22Rv1 (cell line): Measurements from ENCODE around the gene MRPS7.

ENCODE experiments used
- H3K27ac ChIP-seq: fragments of 450-650 bp; 2 replicates; pipeline ENCODE4 v1.5.1; 2017
- ZFX ChIP-seq: fragments of 450-650 bp; IDR thresholded peaks from 2 replicates; pipeline ENCODE4 v1.6.1; 2017; ENCODE audit warnings: antibody characterized with exemption, borderline replicate concordance
- TF ChIP-seq, protein P1 (sequence below): fragments of 450-650 bp; IDR thresholded peaks from 2 replicates; pipeline ENCODE4 v1.5.1; 2017; ENCODE audit warnings: mild to moderate bottlenecking

The MRPS7 gene

DNA sequence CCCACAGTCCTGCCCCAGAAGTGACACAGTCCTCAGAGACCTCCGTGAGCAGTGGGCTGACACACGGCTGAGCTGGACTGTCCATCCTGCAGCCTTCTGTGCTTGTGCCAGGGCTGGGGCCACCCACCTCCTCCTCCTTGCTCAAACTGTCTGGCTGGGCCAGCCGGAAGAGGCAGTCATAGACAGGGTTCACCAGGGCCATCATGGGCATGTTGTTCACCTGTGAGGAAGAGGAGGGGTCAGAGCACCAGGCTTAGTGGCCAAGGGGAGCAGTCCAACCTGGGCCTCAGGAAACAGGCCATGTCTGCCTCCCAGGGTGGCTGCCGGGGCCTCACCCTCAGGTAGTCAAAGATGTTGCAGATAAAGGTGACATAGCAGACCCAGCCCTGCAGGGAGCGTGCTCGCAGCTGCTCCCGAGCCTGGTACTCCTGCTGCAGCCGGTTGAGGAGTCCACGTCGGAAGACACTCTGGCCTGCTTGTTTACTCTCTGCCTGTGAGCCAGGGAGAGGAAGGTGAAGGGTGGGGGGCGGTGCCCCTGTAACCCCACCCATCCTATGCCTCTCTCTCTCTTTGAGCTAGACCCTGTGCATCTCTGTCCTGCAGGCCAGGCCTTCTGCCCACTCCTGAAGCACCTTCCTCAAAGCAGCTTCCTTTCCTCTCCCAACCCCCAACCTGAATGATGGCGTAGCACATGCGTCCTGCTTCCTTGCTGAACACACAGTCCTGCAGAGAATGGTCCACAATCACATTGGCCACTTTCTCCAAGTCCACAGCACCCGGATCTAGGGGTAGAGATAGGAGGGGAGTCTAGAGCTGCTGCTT, 5.9 kb downstream of the MRPS7 start:
- TF ChIP-seq, protein P1, sequence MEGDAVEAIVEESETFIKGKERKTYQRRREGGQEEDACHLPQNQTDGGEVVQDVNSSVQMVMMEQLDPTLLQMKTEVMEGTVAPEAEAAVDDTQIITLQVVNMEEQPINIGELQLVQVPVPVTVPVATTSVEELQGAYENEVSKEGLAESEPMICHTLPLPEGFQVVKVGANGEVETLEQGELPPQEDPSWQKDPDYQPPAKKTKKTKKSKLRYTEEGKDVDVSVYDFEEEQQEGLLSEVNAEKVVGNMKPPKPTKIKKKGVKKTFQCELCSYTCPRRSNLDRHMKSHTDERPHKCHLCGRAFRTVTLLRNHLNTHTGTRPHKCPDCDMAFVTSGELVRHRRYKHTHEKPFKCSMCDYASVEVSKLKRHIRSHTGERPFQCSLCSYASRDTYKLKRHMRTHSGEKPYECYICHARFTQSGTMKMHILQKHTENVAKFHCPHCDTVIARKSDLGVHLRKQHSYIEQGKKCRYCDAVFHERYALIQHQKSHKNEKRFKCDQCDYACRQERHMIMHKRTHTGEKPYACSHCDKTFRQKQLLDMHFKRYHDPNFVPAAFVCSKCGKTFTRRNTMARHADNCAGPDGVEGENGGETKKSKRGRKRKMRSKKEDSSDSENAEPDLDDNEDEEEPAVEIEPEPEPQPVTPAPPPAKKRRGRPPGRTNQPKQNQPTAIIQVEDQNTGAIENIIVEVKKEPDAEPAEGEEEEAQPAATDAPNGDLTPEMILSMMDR: peak; percentile 23; the same call in 1 of the 2 replicates
- TF ChIP-seq ZFX: no peak
- H3K27ac ChIP-seq: peak overlapping the region; percentile 18; the same call in 1 of the 2 replicates

DNA sequence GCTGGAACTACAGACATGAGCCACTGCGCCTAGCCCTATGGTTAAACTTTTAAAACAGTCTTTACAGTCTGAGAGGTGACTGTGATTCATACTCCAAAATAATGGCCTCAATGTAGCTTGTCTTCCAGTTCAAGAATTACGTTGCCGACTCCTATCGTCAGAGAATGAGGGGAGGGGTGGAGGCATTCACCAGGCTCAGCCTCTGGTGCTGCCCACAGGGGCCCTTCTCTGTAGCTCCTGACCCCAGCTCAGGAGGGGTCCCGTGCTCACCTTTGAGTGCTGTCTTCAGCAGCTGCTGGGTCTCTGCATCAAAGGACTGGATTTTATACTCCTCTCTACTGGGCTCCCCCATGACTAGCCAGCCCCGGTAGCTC, 8.2 kb downstream of the MRPS7 start:
- no peak for TF ChIP-seq ZFX
- TF ChIP-seq, protein P1: no peak
- peak overlapping the region; percentile 92 for H3K27ac ChIP-seq

DNA sequence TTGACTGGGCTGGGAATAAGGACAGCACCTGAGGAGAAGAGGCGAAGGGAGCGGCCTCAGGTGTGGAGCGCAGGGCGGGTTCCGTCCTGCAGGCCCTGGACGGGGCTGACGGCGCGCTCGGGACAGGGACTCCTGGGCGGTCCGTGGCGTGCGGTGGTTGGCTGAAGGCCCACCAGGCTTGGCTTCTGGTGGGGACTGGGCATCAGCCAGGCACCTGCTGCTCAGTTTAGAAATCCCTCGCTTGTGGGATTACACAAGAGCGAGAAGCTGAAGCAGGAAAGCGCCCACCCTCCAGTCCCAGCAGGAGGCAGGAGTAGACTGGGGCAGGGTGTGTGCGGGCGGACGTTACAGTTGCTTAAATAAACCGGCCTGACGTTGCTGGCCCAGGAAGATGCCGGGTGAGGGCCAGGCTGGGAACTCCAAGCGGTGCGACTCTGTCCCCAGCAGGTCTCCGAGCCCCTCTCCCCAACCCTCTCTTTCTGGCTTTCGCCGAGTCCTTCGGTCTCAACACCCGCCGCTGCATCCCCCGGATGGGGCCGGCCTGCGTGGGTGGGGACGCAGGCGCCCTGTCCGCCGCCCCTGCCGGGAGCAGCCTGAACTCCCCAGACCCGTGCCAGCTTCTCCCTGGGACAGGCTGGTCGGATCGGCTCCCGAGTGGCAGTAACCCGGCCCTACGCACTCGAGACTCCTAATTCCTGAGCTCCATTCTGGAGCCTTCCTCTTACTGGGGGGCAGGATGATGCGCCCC, 8.7 kb downstream of the MRPS7 start:
- TF ChIP-seq, protein P1: no peak
- no peak for TF ChIP-seq ZFX
- peak overlapping the region; percentile 92 for H3K27ac ChIP-seq

DNA sequence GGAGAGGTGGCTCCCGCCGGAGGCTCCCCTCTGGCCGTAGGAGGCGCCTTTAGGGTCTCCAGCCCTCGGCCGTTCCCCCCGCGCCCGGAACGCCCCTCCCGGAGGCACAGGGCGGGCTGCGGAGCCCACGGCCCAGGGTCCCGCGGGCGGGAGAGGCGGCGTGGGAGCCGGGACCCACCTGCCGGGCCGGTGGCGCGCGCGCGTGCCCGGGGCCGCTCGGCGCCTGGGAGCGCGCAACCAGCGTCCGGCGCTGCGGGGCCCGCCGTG, 9.2 kb downstream of the MRPS7 start, which contains the start of gene MIF4GD:
Gene MIF4GD (minus strand): TSS at position 266 of the 267 bp plus-strand sequence. CDS start 1,036 bp downstream, outside the sequence.
- TF ChIP-seq ZFX: no peak
- TF ChIP-seq, protein P1: no peak
- H3K27ac ChIP-seq: peak within 1 kb of the TSS; percentile 92

DNA sequence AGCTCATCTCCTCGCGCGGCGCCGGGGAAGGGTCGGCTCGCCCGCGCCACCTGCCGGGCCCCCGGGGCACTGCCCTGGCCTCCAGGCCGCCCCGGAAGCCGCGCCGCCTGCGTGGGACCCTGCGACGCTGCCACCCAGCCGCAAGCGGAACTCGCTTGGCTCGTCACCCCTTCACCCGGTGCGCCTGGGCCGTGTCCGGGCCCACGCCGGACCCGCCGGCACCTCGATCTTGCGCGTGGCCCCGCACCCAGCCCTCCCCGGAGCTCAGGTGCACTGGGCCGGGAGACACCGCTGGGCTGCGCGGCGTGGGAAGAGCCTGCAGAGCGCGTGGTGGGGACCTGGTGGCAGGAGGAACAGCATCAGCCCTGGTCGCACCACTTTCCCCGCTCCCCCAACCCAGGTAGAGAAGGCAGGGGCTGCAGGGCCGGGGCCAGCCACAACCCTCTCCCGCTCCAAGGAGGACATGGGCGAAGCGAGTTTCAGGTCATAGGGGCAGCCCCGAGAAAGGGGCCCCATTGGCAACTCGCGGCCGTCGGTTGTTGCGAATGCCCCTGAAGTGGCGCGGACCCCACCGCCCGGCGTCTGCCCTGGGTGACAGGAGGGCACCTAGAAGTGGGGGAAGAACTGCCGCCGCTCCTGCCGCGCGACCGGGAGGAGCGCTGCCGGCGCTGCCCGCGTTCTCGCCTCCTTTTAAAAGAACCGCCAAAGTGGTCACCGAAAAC, 9.7 kb downstream of the MRPS7 start:
- no peak for TF ChIP-seq ZFX
- TF ChIP-seq, protein P1: peak; percentile 92
- H3K27ac ChIP-seq: peak overlapping the region; percentile 92

DNA sequence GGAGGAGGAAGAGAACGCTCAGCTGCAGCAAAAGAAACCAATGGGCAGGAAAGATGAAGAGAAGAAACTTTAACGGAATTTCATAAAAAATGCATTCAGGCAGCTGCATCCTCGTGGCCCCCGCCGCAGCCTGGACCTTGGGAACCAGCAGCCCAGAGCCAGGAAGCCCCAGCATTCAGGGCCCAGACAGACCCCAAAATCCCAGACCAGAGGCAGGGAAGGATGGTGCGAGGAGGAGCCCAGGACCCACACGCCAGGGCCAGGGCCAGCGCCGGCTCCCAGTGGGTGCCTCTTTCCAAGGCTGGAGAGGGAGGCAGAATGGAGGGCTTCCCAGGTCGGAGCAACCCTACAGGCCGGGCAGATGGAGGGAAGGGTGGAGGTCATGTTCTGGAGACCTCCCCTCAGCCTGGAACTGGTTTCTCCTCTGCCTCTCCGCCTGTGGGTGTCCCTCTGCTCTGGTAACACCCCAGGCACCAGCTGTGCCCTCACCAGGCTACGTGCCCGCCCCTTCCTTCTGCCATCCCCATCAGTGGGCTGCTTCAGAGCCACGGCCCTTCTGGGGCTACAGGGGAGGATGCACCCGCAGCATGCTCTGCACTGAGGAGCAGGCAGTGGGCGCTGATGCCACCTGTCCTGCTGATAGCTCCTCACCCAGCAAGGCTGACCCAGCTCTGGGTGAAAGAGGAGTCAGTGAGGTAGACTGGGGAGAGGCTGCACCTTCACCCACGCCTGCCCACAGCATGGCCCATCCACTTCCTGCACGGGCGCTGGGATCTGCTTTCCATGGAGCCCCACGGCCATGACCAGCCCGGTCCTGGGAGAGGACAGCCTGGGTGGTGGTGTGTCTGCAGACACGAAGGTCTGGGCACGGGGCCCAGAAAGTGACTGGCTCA, 10.5 kb downstream of the MRPS7 start:
- H3K27ac ChIP-seq: peak overlapping the region; percentile 92

DNA sequence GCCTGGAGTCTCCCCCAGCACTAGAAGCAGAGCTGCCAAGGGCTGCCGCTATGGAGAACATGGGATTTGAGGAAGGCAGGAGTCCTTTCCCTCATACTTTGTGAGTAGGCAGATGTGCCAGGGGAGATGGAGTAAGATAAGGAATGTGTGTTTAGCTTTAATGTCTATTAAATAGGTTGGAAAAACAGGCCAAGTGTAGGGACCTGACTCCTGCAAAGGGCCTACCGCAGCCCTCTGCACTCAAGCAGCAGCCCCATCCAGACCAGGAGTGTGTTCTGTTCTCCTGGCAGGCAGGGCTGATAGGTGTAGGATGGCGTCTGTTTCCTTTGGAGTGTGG, 11.1 kb downstream of the MRPS7 start:
- TF ChIP-seq, protein P1: no peak
- no peak for TF ChIP-seq ZFX
- peak overlapping the region; percentile 92 for H3K27ac ChIP-seq

More for the DNA sequence above, 10.5 kb downstream of the MRPS7 start:
- no peak for TF ChIP-seq ZFX
